Activated CD4-positive, CD25-positive, alpha-beta regulatory T cell treated with anti-CD3 and anti-CD28 coated beads, Interleukin-2, amount 50 U/mL, for 24 hours (primary cell): ENCODE data around the gene SPTLC2.
A peak's percentile ranks its signal among the peaks of the same experiment; 100 is the strongest.

Experiments
- ATAC-seq, 2 donors: fragments of 150-1000 bp; cut with Tn5 transposase; one replicate each; pipeline ENCODE4 v1.10.0; 2021; ENCODE audit warnings: mild to moderate bottlenecking in 1 of 2, moderate library complexity in 1 of 2

The SPTLC2 gene

DNA sequence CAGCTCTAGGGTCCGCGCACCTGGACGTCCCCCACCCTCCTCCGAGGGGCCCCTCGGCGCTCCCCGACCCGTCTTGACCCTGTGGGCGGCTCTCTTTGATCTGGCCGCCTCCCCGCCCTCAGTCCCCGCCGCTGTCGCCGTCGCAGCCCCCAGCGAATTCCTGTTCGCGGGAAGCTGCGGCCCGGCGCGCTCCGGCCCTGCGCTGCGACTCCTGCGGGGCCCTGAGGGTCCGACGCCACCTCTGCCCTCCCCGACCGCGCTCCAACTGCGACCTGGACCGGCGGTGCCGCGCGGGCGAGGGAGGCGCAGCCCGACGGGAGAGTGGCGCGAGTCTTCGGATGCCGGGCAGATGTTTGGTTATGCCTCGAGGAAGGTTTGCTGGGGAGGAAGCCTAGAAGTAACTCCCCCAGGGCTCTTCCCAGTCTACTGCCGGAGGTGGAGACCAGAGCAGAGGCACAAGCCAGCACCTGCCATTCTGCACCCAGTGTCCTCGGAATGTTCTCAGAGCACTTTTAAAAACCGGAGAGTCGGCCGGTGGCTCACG lies 117.4 kb downstream of the SPTLC2 start:
- peak in 1 of 2 donors; percentile 4 for ATAC-seq

DNA sequence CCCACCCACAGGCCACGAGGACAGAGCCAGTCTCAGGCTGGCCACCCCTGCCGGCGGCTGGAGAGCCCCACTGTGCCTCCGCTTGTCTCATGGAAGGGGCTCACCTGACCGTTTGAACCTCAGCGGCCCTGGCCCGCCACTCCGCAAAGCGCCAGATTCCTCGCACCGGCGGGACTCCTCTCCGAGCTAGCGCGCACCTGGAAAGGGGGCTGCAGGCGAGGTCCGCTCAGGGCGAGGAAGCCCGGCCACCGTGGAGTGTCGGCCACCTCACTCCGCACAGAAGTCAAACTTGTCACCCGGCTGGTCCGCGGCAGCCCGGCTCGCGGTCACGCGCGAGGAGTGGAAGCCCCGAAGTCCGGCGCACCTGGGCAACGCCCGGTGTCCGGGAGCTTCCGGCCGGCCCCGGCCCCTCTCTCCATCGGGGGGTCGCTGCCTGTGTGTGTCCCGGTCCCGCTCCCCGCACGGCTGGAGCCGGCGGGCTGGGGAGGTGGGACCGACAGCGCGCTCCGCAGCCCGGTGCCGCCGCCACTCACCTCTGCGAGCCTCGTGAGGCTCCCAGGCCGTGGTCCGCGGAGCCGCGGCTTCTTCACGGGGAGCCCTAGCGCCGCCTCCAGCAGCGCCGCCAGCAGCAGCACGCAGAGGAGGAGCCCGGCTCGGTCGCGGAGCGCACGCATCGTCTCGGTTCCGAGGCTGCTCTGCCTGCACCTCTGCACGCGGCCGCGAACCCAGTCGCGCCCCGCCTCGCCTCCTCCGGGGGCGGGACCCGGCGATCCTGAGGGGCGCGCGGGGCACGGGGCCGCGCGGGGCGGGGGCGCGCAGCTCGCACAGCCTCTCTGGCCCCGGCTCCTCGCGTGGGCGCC lies 118.1 kb downstream of the SPTLC2 start, which contains the start of gene ISM2:
ISM2 (minus strand) TSS at position 697 of the 860 bp plus-strand sequence; CDS start at position 674, 23 bp downstream.
- peak; percentile 82 to 83 for ATAC-seq

DNA sequence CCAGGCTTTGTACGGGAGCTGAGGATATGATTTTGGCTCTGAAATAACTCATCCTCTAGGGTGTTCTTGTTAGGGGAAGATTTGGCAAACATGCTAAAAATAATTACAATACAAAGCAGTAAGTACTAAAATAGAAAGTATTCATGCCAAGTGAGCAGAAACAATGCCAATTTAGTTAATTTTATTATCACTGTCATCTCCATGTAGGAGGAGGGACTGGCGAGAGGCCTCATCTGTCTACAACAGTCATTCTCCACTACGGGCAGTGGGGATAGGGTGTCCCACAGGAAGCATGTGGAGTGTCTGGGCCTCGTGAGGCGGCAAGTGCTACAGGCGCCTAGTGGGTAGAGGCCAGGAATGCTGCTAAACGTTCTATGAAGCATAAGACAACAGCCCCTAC lies 121.1 kb downstream of the SPTLC2 start:
- no peak for ATAC-seq

DNA sequence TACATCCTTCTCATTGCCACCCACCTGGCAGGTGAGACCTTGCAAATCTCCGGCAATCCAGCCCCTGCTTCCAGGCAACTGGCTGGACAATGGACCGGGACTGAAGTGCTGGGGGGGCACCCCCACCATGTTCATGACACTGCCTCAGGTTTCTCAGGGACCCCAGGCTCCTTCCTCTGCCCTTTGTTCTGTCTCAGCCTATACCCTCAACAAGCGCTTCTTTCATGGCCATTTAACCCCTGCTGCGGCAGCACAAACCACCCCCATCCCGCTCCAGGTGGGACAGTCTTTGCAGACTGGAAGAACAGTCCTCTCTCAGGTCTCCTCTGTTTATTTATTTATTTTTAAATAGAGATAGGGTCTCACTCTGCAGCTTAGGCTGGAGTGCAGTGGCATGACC lies 125.4 kb downstream of the SPTLC2 start:
- ATAC-seq: no peak

DNA sequence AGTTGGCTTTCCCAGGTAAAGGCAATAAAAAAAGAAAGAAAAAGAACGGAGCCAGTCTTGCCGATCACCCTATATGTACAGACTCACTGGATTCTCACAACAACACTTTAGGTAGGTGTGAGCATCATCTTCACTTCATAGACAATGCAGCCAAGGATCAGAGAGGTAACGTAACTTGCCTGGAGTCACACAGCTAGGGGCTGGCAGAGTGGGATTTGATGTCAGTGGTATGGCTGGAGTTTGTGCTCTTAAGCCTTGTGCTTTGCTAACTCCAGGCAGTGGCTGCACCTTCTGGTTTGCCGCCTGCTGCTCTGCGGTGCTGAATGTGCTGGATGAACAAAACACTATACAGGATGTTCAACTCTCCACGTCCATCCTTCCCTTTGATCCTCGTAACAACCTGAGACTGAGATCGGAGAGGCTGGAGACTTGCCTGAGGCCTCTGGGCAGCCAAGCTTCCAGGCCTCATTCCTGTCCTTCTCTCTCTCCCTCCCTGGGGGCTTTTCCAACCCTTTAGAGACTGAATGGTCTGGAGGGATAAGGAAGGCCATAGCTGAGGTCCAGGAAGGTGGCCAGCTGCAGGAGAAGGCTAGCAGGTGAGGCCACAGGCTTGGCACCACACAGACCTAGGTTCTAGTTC lies 126.0 kb downstream of the SPTLC2 start:
- no peak for ATAC-seq

DNA sequence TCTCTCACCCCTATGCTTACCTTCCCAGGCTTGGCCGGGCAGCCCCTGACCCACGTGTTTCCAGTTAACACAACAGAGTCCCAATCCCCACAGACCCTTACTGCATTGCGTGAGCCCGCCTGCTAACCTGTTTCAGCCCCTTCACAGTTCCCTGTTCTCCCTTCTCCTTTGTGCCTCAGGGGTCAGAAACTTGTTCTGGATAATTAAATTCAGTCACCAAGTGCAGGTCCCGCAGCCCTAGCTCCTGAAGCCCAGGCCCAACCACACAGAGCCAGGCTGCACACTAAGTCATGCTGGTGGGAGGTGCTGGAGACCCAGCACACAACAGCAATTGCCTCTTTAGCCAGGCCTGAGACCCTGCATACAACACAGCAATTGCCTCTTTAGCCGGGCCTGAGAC lies 127.4 kb downstream of the SPTLC2 start:
- no peak for ATAC-seq

DNA sequence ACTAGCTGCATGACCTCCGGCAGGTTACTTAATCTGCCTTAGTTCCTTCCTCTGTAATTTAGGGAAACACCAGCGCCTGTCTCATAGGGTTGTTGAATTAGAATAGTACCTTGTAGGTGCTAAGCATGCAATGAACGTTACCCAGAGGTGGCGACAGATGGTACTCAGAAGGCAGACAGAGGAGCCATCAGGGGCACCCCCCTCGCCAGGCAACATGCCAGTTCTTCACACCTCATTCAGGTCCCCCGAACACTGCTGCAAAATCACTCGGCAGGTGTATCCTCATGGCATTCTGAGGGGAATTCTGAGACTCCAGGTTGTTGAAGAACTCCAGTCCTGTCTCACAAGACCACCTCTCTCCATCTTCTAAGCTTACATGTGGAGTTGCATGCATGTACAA lies 127.9 kb downstream of the SPTLC2 start:
- no peak for ATAC-seq

DNA sequence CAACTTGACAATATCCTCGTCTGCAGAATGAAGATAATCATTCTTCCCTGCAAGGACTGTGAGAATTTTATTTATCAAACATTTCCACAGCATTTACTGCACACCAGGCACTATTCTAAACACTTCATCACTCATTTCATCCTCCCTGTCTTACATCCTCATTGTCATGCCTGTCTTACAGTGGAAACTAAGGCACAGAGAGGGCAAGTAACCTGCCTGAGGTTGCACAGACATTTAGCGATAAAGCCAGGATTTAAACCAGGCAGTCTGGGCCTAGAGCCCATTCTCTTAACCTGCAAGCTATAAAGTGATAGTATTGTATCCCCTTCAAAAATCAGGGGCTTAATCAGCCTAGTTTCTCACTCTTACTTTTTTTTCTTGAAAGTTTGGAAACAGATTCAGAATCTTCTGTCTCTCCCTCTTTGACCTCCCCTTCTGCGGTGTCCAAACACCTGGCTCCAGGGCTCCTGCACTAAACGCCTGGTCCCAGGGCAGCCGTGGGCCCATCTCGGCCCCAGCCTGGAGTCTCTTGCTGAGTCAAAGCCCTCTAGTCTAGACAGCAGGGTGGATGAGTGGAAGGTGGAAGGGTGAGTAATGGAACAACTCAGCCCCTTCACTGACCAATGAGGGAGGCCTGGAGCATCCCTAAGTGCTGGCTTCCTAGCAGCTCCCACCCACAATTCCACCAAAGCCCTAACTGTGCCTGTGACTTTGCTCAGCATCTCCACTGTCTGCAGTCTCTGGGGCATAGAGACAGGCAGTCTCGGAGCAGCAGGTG lies 130.3 kb downstream of the SPTLC2 start:
- no peak for ATAC-seq

DNA sequence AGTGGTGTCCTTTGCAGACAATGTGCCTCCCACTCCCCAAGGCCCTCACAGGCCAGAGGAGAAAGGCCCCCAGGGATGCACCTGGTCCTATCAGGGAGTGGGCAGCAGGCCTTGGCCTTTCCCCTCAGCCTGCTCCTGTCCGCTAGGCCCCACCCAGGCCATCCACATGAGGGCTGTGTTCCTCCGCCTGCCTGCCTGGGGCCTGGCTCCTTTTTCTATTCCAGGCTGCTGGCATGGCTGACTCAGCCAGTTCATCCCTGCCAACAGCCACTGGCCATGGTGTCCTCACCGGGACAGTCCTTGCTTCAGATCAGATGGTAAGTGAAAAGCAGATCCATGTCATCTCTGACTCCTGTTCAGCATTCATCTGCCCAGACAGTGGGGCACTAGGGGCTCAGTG lies 131.2 kb downstream of the SPTLC2 start:
- ATAC-seq: no peak

DNA sequence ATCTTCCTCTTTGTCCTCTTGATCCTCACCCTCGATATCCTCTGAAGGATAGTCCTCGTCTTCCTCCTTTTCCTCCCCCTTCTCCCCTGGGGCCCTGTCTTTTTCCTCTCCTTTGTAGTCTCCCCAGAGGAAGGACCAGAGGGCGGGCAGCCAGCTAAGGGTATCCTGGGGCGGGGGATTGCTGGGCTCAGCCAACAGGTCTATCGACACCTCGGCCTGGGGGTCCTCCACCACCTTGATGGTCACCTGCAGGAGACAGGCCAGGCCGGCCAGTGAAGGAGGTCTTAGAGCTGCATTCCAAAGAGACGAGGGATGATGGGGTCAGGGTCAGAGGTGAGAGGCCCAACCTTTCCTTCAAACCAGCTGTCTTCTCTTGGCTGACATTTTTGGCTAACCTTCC lies 134.0 kb downstream of the SPTLC2 start:
- ATAC-seq: no peak

DNA sequence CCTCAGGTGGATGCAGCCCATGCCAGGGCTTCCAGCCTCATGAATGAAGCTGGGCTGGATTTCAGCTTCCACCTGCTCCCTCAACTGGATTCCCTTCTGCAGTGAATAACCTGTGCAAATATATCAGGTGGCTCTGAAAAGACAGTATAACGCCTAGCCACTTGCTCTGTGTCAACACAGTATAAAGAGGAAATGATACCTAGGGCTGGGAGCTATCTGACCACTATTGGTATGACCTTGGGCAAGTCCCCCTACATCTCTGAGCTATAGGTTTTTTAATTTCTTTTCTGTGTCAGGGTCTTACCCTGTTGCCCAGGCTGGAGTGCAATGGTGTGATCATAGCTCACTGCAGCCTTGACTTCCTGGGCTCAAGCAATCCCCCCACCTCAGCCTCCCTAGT lies 137.6 kb downstream of the SPTLC2 start:
- no peak for ATAC-seq

DNA sequence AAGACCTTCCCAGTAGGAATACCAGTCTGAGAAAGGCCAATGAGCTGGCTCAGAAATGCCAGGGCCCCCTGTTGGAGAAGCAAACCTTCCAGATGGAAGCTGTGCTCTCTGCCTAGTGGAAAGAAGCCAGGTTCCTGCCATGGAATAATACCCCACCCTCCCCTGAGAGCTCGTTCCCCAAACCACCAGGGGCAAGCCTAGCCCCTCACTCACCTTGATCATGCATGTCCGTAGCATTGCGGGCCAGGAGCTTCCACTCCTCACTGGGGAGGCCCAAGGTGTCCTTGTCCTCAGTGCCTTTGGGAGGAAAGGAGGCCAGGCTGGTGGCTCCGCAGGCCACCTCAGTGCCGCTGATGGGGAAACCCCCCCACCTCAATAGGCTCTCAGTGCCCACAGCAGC lies 138.4 kb downstream of the SPTLC2 start:
- ATAC-seq: no peak

DNA sequence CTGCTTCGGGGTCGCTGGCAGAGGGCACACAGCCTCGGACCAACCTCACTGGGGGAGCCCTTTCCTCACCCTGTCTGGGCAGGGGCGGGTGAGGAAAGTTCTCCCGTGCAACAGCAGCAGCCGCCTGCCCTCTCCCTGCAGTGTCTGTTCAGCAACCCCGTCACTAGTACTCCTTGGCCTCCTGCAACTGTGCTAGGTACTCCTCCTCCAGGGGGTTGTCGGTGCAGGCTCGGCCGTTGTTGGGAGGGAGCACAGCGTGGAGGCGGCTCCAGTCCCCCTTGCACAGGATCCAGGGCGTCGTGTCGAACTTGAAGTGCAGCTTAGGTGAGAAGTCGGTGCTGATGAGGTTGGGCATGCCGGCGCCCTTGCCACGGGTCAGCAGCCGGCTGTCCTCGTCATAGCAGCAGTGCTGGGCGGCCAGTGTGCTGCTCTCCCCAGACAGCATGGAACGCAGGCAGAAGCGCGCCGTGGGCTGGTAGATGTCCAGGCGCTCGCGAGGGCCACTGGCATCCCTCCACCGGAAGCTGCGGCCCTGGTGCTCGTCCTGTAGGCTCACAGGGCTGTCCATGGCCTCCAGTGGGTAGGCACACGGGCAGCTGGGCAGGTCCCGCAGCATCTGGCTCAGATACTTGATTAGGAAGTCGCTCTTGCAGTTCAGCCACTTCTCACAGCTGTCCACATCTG lies 140.9 kb downstream of the SPTLC2 start:
- no peak for ATAC-seq

DNA sequence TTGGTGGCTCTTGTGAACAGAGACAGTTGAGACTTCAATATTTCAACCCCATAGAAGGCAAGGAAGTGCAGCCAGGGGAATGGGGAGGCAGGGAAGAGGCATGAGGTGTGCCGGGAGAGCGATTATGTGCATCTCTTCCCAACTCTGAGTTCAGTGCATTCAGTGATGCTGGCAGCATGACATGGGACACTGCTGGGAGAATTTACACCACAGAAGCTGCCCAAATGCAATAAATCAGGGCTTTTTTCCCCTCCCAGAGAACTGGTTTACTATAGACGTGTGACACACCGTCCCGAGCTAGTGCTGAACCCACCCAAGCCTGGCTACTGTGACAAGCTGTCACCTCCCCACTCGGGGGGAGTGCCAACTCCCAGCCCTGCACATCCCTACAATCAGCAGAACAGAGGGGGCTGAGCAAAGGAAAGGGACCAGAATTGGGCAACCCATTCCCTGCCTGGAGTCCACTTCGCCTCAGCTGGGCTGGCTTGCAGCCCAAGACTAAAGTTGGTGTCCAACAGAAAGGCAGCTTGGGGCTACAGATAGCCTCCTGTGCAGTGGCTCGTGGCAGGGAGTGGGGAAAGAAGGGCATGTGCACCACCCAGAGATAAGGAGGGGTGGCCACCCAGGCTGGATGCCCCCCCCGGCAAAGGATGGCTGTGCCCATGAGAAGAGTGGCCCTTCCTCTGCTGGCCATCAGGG lies 141.8 kb downstream of the SPTLC2 start:
- no peak for ATAC-seq

DNA sequence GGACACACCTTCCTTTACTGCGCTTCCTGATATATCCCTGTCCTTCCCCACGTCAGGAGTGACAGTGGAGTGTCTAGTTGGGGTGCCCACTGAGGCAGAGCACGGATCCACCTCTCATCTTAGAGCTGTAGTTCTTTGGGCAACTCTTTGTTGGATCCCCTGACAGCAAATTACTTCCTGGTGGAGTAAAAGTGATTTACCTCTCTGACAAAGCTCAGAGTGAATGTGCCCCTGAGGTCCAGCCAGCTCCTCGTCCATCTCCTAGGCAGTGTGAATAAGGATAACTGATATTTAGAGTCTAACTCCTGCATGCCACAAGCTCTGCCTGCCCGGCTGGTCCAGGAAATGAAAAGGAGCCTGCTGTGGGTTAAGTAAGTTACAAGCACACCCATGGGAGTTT lies 142.5 kb downstream of the SPTLC2 start:
- ATAC-seq: no peak

DNA sequence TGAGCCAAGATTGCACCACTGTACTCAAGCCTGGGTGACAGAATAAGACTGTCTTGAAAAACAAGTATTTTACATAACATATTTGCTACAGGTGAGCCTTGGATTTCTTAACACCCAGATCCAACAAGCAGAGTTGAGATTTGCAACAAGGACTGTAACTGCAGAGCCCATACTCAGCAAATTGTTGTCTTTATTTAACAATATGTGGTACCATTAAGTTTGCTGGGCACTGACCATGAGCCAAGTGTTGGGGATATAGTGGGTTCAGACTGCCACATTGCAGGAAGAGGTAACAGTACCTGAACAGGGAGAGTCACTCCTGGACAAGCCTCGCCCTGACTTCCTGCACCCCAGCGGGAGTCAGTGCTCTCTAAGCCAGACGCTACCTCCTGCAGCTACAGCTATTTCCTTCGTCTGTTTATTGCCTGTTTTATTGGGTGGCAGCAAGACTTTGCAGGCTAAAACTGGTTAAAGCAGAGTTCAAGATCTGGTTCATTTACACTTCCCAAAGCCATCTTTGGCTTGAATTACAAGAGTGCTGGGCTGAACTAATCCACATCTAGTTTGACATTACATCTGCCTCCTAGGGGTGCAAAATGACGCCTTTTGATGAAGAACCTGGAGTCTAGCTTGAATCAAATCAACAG lies 146.1 kb downstream of the SPTLC2 start:
- ATAC-seq: no peak

DNA sequence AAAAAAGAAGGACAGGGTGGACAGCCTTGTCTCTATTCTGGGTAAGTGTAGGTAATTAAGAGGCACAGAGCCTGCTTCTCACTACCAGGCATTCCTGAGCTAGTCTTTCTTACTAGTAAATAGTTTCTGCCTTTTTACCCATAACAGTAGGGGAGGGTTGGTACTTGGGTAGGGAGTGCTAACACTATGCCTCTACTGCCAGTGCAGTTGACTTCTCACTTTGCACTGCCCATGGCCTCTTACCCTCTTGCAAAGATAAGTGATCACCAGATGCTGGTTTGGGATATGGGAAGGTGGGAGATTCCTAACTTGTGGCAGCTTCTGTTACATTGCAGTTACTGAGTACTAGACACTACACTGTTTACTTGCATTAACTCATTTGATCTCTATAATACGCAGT lies 146.9 kb downstream of the SPTLC2 start:
- ATAC-seq: no peak

DNA sequence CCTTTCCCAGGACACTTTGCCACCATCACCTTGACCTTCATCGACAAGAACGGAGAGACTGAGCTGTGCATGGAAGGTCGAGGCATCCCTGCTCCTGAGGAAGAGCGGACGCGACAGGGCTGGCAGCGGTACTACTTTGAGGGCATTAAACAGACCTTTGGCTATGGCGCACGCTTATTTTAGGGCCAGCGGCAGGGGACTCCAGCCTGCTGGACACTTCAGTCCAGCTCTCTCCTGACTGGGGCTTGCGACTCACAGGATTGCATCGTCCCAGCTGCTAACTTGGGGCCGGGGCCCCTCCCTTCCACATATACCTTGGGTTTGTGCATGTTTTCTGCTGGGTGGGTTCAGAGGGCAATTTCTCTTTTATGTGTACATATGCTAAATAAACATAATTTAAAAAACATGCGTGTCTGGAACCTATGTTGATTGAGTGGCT lies 147.4 kb downstream of the SPTLC2 start:
- peak in 1 of 2 donors; percentile 9 for ATAC-seq

DNA sequence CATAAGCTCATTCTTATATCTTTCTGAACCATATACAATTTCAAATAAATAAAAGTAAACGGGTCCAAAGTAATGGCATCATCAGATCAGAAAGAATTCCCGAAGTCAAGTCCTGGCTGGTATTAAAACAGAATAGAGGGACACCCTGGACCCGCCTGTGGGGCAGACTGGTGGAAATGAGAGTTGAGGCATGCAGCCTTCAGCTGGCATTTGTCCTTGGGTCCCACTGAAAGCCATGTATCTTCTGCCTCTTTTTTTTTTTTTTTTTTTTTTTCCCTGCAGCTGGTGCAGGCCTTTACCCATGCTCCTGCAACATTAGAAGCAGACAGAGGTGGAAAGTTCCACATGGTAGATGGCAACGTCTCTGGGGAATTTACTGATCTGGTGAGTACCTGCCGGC lies 148.6 kb downstream of the SPTLC2 start:
- no peak for ATAC-seq

DNA sequence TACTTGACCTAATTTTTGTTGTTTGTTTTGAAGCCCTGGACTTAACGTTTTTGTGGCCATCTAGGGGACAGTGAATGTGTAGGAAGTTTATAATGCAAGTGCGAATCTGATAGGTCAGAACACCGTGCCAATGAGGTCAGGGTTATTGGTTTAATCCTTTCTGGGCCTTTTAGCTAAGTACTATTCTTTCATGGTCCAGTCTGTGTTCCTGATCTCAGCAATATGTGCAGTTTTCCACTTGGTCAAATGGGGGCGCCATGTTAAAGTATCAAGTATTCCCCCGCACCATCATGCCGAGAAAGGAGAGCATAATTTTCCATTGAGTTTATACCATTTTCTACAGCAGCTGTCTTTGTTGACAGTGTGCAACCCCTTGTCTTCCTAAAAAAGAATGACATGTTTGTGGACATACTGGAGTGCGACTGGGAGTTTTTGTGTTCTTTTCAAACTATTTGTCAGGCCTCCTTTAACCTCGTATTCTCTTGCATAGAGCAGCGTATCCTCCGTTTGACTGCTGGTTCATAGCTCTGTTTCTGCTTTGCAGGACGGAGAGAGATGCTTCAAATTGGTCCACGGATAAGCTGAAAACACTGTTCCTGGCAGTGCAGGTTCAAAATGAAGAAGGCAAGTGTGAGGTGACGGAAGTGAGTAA lies 157.2 kb downstream of the SPTLC2 start:
- ATAC-seq: no peak
